NAMALWA (cell line): ENCODE results near the gene PLAU.
A peak's percentile ranks its signal among the peaks of the same experiment; 100 is the strongest.
"Not testable (repeated sequence)": the region's sequence is repeated elsewhere in the genome, so short reads cannot be mapped to it uniquely, and the experiment has no call there.

ENCODE experiments used
- DNase-seq: peaks from one replicate; pipeline ENCODE4 v3.0.0-alpha.2; 2015; ENCODE audit warnings: low spot score

The PLAU gene

GRCh38 chr10:73953665-73954064 lies 42.7 kb downstream of the PLAU start:
- no peak for DNase-seq

- DNase-seq: no peak
These were observed 43.8 kb downstream of the PLAU start for GRCh38 chr10:73954737-73955136.

- no peak for DNase-seq
These were observed 44.8 kb downstream of the PLAU start for GRCh38 chr10:73955719-73956118.

- peak; percentile 47 for DNase-seq
These were observed 45.8 kb downstream of the PLAU start for GRCh38 chr10:73956476-73957359.

GRCh38 chr10:73959484-73960243 lies 48.7 kb downstream of the PLAU start:
- DNase-seq: no peak

GRCh38 chr10:73962386-73962785 lies 51.5 kb downstream of the PLAU start:
- DNase-seq: no peak

GRCh38 chr10:73963533-73963932 lies 52.6 kb downstream of the PLAU start:
- DNase-seq: not testable (repeated sequence)

GRCh38 chr10:73964743-73965142 lies 53.8 kb downstream of the PLAU start:
- no peak for DNase-seq

GRCh38 chr10:73965267-73965889 lies 54.4 kb downstream of the PLAU start:
- DNase-seq: not testable (repeated sequence)

- DNase-seq: no peak
These were observed 55.2 kb downstream of the PLAU start for GRCh38 chr10:73965890-73966768.

- DNase-seq: no peak
These were observed 56.1 kb downstream of the PLAU start for GRCh38 chr10:73967022-73967429.
